ENCODE measurements around the gene CACNG8.

- TF ChIP-seq GABPA (IDR thresholded peaks at IDR 0.05; ENCODE audit: low read depth): no peak
- peak; percentile 34 for TF ChIP-seq RAD21 (IDR thresholded peaks at IDR 0.05; ENCODE audit: low read length)
- no peak for TF ChIP-seq RFX5 (IDR thresholded peaks at IDR 0.05; ENCODE audit: low read length)
- TF ChIP-seq TEAD4 (IDR thresholded peaks at IDR 0.05; ENCODE audit: borderline replicate concordance, insufficient read depth): no peak
- TF ChIP-seq FOXM1 (IDR thresholded peaks at IDR 0.05; ENCODE audit: low read depth): no peak
- no peak for TF ChIP-seq TCF12 (IDR thresholded peaks at IDR 0.05)
- TF ChIP-seq MAX (IDR thresholded peaks at IDR 0.05; ENCODE audit: low read depth): peak; percentile 74
- no peak for TF ChIP-seq USF2 (IDR thresholded peaks at IDR 0.05; ENCODE audit: borderline replicate concordance, low read depth, low read length)
- TF ChIP-seq FOSL2 (IDR thresholded peaks at IDR 0.05; ENCODE audit: borderline replicate concordance, low read depth): no peak
- TF ChIP-seq SMC3 (IDR thresholded peaks at IDR 0.05; ENCODE audit: low read depth, low read length): peak; percentile 55
- TF ChIP-seq CTCF (IDR thresholded peaks at IDR 0.05): peak; percentile 82
These were observed 68.3 kb downstream of the CACNG8 start for GRCh38 chr19:54030895-54031586.

All from SK-N-SH (cell line).